GM18873 (cell line): ENCODE results near the gene SIRT5.

ENCODE experiments used
- ATAC-seq: cut with Tn5 transposase; IDR thresholded peaks from one replicate; pipeline ENCODE4 v1.9.1; 2021; ENCODE audit warnings: mild to moderate bottlenecking, moderate library complexity, moderate number of reproducible peaks; ENCODE audit not compliant: unreplicated experiment, low FRiP score

Gene SIRT5

DNA sequence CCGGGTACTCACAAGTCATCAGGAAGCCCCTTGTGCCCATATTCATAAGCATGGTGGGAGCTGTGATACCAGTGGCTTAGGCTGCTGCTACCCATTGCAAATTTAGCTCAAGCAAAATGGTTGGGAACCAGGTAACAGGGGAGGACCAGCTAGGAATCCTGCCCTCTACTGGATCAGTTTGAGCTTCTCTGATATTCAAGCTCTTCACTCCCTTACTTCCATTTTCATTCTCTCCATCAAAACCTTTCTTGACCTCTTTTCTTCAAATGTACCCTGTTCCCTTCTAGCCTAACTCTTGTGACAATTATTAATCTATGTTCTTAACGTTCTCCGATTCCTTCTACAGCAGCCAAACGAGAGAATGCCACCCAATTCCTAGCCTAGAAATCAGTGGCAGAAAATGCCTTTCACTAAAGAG lies 50.5 kb downstream of the SIRT5 start:
- ATAC-seq, result no peak

DNA sequence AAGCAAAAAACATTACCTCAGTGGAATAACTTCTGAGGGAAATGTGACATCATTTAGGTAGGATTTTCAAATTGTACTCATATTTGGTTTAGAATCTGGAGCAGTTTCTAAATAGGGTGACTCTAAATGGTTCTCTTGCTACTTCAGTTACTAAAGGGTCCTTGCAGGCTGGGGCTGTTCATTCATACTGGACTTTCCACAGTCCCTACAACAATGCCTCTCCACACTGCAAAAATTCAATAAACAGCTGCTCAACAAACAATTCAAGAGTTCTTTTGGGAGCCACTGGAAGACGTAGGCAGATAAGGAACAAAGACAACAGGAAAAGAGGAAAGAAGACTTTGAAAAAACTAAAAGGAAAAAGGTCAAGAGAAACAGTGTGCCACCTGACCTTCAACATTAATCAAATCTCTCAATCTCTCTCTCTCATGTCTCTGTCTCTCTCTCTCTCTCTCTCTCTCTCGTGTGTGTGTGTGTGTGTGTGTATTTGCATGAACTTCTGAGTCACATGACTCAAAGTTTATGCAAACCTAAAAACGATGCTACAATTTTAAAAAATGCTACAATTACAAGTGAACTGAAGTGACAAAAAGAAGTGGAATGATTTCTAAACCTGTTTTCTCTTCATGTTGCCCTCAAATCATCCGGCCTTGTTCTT lies 55.2 kb downstream of the SIRT5 start:
- ATAC-seq, result no peak

DNA sequence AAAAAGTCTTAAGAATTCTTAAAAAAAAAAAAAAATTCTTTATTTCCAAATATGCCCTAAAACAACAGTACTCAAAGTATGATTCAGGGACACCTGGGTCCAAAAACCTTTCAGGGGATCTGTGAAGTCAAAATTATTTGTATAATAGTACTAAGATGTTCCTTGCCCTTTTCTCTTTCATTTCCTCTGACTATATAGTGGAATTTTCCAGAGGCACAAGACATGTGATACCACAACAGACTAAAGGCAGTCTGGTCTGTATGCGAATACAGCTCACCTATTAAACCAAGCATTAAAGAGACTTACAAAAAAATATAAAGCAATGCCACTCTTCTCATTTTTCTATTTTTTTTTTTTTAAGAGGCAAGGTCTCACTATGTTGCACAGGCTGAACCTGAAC lies 56.1 kb downstream of the SIRT5 start:
- no peak for ATAC-seq

DNA sequence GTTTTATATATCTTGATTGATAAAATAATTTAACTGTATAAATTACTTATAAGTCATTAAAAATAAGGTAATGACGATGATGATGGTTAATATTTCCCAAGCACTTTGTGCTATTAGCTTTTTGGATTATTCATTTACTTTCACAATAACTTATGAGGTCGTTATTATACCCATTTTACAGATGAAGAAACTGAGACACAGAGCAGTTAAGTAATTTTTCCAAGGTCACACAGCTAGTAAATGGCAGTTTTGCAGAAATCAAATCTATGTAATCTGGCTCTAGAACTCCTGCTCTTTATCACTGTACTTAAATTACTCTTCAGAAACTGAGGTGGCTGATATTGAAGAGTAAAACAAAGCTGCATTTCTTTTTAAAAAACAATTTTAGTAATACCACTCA lies 58.9 kb downstream of the SIRT5 start:
- ATAC-seq, result no peak

DNA sequence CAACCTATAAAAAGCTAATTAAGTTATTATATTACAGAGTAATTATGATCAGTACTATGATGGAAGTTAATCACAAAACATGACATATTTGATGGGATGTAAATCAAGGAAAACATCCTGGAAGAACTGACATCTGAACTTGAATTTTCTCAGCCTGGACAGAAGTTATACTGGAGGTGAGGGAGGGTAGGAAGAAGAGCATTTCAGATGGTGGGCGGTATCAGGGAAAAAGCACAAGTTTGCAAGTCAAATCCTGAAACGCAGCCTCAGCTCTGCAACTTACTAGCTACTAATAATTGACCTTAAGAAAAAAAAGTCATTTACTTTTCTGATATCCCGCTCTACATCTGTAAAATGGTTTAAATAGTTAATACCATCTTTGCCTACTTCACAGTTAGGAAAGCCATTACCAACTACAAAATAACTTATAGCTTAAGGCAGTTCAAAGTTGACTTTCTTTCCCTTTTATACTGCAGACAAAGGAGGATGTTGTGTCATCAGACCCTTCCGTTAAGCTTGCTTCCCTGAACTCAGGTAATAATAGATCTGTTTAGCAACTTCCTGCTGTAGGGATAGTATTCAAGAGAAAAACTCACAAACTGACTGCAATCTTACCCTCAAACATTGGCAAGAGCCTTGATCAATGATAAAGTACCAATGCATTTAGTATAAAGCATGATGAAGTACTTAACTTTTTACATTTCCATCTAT lies 61.7 kb downstream of the SIRT5 start:
- no peak for ATAC-seq

DNA sequence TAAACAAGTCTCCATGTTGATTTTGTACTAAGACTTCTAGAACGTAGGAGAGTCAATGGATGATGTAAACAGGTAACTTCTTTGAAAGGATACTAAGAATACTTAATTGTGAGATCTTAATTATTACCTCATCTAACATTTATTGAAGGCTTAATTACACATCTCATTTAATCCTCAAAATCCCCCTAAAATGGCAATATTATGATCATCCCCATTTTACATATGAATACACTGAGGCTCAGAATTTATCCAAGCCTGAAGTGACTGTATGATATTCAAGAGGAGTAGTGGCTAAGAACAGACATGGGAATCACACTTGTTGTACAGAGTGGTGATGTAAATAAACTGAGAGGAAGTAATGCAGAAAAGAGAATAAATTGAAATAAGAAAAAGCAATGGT lies 63.6 kb downstream of the SIRT5 start:
- ATAC-seq, result no peak

DNA sequence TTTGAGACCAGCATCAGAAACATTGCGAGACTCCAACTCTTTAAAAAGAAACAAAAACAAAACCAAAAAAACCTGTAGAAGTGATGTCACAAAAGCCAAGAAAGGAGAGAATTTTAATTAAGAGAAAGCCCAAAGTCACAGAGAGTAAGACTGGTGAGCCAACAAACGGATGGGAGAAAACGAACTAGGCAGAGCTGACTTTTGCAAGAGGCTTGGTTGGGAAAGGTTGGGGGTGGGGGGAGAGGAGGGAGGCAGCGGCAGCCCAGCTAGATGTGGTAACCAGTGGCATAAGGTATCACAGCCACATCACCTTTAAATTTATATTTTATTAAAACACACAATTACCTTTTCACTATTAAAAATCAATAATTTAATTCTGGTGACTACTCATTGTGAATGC lies 64.2 kb downstream of the SIRT5 start:
- no peak for ATAC-seq

DNA sequence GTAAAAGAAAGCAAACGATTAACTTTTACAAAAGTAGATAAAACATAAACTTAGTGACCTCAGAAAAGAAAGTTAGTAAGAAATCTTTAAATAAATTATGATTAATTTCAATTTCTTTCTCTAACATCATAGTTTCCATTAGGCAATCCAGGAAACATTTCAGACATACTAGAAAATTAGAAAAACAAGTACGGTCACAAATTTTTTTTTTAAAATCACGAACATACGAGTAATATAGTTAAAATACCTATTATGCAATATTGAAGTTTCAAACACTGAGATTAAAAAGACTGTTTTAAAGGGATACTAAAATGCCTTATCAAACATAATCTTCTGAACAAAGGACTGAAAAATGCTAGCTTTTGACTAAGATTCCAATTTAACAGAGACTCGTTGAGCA lies 66.9 kb downstream of the SIRT5 start:
- no peak for ATAC-seq

DNA sequence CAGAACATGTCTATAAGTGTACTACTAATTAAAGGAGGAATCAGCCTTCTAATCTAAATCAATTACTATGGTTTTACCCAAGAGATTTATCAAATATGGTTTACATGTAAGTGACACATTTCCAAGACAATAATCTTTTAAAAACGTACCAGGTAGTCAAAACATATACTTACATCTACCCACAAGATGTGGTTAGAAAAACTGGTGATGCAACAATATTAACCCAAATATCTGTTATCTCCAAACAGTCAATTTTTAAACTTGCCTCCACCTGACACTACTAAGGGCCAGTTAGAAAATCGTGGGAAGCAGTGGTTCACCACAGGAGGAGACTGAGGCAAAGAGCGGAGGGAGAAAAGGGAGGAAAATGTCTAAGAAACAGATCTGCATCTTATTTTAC lies 68.7 kb downstream of the SIRT5 start:
- no peak for ATAC-seq

DNA sequence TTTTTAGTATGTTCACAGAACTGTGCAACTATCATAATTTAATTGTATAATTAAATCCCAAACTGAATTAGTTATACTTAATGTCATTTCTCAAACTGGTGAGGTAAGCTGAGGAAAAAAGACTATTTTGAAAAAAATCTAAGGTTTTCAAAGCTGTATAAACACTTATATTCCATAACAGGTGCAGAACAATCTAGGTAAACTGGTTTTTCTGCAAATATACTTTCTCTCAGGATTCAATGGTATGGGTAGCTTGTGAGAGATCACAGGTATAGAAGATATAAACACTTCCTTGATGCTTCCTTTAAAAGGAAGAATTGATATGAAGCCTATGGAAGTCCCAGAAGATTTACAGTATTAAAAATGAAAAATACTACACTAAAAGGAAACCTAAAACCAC lies 74.4 kb downstream of the SIRT5 start:
- ATAC-seq, result no peak

DNA sequence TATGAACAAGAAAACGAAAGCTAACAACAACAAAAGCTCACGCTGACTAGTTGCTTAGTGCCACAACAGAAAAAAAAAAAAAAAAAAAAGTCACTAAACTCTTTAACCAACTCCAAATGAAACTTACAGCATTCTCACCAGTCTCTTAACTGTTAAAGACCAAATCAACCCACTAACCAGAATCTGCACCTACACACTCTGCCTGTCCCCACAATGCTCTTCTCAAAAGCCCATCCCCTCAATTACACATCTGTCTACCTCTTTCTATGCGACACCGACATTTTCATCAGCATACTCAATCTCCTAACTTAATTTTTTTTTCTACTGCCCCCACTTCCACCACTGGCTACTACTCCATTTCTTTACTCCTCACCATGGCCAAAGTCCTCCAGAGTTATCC lies 75.0 kb downstream of the SIRT5 start:
- ATAC-seq, result no peak

DNA sequence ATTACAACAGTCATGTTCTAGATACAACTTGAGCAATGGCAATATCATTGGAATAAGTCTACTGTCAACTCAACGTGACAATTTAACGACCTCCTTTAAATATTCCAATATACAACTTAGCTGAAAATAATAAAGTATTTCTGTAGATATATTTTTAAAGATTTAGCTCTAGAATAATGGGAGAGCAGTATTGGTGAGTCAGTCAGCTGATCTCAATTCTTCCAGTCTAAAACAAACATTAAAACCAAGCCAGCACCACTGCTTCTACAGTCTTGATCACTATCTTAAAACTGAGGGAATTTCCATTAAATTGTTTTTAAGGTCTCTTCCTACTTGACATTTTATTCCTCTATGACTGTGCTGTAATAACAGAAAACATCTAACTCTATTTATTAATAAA lies 78.9 kb downstream of the SIRT5 start:
- ATAC-seq, result no peak

DNA sequence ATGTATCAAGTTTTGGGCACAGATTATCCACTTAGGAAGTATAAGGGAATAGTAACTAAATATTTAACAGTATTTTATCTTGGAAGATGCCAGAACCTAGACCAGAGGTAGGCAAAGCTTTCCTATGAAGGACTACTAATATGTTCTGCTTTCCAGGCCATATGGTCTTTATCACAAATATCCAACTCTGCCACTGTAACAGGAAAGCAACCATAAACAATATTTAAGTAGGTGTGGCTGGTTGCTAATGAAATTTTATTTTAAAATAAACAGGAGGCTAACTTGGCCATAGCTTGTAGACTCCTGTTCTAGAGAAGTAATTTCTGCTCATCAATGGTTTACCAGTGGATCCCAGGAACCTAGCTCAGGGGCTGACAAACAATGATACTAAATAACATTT lies 80.1 kb downstream of the SIRT5 start:
- no peak for ATAC-seq

DNA sequence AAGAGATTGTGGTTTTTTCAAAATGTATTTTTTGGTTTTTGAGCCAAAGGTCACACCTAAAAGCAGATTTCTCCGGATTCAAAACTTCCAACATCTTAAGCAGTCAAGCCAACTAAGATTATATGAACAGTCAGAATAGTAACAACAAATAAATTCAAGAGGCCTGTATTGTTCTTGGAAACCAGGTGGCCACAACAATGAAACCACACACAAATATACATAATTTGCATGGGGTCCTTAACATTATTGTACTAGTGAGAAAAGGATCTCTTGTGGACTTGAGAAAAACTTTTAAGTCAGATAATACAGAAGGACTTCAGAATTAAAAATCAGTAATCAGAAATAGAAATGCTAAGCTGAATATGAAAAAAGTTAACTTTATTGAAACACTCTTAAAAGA lies 81.3 kb downstream of the SIRT5 start:
- ATAC-seq, result no peak

DNA sequence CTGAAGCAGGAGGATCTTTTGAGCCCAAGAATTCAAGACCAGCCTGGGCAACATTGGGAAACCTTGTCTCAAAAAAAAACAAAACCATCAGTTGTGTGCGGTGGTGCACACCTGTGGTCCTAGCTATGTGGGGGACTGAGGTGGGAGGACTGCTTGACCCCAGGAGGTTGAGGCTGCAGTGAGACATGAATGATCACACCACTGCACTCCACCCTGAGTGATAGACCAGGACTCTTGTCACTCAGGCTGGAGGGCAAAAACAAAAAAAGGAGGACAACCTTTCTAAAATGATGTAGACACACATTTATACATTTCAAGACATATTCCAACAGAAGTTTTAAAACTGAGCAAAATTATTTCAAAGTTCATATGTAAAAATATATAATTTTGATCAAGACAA lies 85.9 kb downstream of the SIRT5 start:
- no peak for ATAC-seq

DNA sequence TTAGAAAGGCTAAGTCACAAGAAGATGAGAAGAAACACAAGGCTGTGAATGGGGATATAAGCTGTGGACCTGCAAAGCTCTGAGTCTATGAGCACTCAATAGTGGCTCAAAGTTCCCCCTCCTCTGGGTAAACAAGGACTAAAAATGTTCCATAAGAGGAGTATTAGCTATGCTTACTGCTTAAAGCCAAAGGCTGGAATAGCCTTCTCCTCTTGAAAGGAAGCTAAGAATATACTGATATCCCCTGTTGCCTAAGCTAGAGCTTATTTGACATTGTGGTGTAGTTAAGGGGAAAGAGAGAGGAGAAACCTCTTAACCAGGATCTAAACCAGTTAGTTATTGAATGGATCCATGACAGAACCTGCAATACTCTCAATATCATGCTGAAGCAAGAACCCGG lies 86.5 kb downstream of the SIRT5 start:
- no peak for ATAC-seq

DNA sequence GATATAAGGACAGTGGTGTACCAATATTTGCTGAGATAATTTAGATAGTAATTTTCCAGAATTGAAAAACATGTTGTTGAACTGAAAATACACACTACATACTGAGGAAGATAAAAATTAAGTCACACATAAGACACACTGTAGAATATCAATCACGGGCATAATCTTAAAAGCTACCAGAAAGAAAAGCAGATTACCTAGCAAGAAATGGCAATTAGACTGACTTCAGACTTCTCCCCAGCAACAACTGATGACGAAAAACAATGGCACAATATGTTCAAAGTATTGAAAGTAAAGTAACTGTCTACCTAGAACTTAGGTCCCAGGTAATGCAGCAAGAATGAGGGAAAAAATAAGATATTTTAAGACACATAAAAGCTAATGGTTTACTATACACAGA lies 87.2 kb downstream of the SIRT5 start:
- no peak for ATAC-seq

DNA sequence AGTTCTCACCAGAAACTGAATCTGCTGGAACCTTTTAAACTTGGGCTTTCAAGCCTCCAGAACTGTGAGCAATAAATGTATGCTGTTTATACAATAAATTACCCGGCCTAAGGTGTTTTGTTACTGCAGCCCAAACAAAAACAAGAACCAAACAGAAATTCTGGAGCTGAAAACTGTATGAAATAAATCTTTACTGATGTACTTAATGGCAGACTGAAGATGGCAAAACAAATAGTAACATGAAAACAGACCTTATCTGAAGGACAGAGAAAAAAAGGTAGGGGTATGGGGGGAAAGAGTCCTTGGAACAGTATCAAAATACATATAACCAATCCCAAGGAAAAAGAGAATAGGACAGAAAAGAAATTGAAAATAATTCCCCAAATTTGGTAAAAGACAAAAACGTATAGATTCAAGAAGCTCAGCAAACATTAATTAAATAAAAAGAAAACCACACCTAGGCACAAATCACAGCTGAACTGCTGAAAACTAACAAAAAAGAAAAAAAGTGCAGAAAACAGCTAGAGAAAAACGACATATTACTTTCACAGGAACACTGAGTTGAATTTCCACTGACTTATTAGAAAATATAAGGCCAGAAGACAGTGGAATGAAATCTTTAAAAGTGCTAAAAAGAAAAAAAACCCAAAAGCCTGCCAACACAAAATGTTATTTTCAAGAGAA lies 88.4 kb downstream of the SIRT5 start:
- no peak for ATAC-seq

DNA sequence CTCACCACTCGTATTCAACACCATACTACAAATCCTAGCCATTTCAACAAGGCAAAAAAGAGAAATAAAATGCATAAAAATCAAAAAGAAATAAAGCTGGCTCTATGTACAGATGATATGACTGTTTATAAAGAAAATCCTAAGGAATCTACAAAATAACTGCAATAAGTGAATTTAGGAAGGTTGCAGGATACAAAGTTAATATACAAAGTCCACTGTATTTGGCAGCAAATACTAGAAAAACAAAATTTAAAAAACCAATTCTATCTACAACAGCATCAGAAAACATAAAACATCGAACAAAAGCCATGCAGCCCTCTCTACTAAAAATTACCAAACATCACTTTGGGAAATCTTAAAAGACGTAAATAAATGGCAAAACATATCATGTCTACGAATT lies 89.6 kb downstream of the SIRT5 start:
- no peak for ATAC-seq
